HG03521 (cell line): Measurements from ENCODE around the gene CLCN3.
"Not testable (repeated sequence)": the region's sequence is repeated elsewhere in the genome, so short reads cannot be mapped to it uniquely, and the experiment has no call there.

Experiments used
- ATAC-seq: cut with Tn5 transposase; IDR thresholded peaks from one replicate; pipeline ENCODE4 v1.9.1; 2021; ENCODE audit warnings: mild to moderate bottlenecking, moderate library complexity; ENCODE audit not compliant: unreplicated experiment

Gene CLCN3

GRCh38 chr4:169616846-169617245 lies 3.5 kb upstream of the CLCN3 start:
- no peak for ATAC-seq

GRCh38 chr4:169617306-169617705 lies 3.1 kb upstream of the CLCN3 start:
- no peak for ATAC-seq

DNA sequence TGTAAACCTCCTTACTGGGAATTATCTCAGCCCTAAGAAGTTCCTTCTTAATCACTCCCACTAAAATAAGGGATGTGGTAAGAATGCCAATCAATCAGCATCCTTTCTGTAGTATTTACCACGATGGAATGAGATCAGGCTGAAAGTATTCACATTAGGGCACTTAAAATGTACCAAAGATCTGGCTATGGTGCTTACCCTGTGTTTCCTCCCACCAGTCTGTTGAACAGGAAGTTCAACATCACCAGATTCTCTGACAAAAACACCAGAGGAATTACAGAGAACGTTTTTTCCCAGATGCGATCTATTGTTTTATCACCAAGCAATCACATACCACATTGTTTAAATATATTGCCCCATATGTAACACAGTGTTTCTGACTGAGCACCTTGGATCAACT lies 2.1 kb upstream of the CLCN3 start:
- no peak for ATAC-seq

GRCh38 chr4:169618986-169619385 lies 1.4 kb upstream of the CLCN3 start:
- ATAC-seq: no peak

DNA sequence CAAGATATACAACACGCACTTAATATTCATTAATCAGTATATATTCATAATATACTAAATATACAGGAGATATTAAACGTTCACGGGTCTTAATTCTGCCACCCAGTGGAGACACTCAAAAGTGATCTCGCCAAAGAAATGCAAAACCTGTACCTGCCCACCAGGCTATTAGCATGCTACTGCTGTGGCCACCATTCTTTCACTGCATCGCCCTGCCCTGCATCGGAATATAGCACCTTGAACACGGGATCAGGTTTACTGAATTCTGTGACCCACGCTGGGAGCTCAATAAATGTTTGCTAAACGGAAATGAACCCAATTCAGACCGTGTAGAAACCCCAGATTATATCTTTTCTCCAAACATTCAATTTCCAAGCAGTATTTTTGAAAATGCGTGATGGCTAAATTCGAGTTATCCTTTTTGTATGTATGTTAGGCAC lies 840 bp upstream of the CLCN3 start:
- peak; percentile 36 for ATAC-seq

GRCh38 chr4:169620880-169621248 lies 486 bp downstream of the CLCN3 start:
- no peak for ATAC-seq

DNA sequence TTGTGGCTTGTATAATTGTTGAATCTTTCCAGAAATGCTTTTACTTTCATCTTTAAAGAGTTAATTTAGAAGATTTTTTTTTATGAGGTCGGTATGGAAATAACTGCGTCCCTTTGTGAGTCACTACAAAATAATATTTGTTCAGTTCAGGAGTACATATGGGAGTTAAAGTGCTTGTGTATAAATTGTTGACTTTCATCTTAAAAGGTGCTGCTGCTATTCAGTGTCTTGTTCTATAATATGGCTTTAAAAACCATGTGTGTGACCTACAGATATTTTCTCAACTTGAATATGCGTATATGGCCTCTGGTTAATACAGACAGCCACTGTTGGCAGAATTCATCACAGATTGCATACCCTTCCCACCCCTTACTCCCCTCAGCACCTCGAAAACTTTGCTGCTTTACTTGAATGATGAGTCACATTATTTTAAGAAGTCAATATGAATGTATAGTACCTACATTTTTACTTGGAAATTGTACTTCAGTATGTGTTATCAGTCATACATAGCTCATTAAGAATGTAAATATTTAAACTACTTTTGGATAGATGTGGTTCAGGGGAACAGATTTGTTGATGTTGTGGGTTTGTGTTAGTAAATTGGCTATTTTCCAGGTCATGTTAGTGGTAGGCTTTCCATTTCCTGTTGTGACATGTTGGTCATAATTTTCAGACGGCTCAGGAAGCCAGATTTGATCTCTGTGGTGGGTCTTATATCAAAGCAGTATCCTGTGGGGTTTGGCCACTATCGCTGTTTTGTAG lies 1.5 kb downstream of the CLCN3 start:
- ATAC-seq: no peak

DNA sequence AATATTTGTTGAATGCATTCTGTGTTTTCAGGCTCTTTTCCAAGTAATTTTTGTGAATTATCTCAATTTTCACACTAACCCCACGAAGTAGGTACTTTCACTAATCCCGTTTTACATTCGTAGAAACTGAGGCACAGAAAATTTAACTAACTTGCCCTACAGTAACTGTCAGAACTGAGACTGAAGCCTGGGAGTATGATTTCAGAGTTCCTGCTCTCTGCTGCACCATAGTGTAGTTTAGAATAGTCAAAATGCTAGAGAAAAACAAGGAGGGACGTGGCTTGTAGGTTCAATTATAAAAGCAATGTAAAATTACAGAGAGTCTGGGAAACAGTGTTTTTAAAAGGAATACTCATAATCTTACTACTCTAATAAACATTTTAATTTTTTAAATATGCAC lies 2.2 kb downstream of the CLCN3 start:
- no peak for ATAC-seq

DNA sequence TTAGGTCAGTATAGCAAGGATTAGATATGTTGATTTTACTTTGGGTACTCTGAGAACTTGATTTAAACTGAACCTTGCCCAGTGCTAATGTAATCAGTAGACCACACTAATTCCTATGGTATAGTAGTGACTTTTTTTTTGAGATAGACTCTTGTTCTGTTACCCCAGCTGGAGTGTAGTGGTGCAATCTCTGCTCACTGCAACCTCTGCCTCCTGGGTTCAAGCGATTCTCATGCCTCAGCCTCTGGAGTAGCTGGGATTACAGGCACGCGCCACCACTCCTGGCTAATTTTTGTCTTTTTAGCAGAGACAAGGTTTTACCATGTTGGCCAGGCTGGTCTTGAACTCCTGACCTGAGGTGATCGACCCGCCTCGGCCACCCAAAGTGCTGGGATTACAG lies 3.6 kb downstream of the CLCN3 start:
- ATAC-seq: not testable (repeated sequence)

DNA sequence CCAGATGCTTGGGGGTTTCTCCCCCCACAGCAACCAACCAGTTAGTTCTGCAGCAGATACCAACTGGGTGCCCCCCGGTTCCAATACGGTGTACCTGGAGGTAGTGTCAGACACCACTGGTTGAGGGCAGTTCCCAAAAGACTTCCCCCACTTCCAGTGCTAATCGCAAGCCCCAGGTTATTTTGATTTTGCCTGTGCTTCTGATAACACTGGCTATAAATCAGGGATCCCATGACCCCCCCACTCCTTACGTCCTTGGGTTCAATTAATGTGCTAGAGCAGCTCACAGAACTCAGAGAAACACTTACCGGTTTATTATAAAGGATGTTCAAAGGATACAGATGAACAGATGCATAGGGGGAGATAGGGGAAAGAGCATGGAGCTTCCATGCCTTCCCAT lies 5.5 kb downstream of the CLCN3 start:
- ATAC-seq: no peak

- ATAC-seq: no peak
Measured at GRCh38 chr4:169626331-169627282, 6.2 kb downstream of the CLCN3 start.

GRCh38 chr4:169627307-169627706 lies 6.9 kb downstream of the CLCN3 start:
- ATAC-seq: peak; percentile 51

DNA sequence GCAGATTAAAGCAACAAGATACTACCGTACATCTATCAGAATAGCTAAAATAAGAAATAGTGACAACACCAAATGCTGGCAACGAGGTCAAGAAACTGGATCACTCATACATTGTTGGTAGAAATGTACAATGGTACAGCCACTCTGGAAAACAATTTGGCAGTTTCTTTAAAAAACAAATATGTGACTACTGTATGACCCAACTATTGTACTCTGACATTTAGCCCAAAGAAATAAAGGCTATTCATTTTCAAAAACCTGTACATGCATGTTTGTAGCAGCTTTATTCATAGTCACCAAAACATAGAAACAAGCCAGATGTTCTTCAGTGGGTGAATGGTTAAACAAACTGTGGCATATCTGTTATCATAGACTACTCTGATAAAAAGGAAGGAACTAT lies 8.2 kb downstream of the CLCN3 start:
- ATAC-seq: no peak

DNA sequence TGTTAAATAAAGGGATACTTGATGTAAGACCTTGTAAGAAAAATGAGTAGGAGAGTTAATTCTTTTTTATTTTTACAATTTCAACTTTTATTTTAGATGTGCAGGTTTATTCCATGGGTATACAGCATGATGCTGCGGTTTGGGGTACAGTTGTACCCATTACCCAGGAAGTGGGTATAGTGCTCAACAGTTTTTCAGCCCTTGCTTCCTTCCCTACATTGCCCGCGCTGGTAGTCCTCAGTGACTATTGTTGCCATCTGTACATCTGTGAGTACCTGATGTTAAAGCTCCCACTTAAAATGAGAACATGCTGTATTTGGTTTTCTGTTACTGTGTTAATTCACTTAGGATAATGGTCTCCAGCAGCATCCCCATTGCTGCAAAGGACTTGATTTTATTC lies 9.7 kb downstream of the CLCN3 start:
- no peak for ATAC-seq

- no peak for ATAC-seq
Measured at GRCh38 chr4:169632896-169633295, 12.5 kb downstream of the CLCN3 start.

GRCh38 chr4:169634975-169635374 lies 14.6 kb downstream of the CLCN3 start:
- no peak for ATAC-seq

DNA sequence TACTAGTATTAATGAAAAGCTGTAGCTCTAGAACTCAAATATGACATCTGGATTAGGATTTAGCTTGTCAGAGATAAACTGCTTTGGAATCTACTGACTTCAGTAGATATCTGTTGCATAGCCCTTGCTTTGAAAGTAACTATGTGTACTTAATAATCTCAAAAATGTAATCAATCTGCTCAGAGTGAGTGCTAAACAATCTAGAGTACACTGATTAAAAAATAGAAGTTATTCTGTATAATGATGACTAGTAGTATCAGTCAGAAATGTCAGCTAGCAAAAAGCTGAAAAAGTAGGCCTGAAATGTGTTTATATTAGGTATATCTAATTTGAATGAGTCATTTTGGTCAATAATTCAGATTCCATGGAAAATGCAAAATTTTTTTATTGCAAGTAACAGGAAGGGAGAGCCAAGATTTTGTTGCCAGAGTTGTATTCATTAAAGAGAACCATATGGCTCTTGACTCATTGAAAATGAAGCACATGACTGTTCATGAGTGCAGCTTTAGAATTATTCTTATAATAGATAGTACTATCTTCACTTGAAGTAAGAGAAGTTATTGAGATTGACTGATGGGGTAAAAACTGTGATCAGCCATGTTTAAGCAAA lies 20.0 kb downstream of the CLCN3 start:
- ATAC-seq: no peak

DNA sequence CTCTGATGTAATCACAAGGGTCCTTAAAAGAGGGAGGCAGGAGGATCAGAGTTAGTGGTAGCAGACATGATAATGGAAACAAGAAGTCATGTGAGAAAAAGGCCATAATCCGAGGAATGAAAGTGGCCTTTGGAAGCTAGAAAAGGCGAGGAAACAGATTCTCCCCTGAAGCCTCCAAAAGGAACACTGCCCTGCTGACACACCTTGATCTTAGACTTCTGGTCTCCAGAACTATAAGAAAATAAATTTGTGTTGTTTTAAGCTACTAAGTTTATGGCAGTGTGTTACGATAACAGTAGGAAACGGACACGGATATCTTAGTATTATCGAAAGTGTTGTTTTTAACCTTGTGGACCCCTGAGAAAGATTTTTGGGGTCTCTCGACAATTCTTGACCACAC lies 24.4 kb downstream of the CLCN3 start:
- no peak for ATAC-seq

GRCh38 chr4:169645627-169646026 lies 25.2 kb downstream of the CLCN3 start:
- no peak for ATAC-seq

- no peak for ATAC-seq
Measured at GRCh38 chr4:169649545-169650226, 29.3 kb downstream of the CLCN3 start.
